Measurements from ENCODE around the gene CASZ1.

The CASZ1 gene

DNA sequence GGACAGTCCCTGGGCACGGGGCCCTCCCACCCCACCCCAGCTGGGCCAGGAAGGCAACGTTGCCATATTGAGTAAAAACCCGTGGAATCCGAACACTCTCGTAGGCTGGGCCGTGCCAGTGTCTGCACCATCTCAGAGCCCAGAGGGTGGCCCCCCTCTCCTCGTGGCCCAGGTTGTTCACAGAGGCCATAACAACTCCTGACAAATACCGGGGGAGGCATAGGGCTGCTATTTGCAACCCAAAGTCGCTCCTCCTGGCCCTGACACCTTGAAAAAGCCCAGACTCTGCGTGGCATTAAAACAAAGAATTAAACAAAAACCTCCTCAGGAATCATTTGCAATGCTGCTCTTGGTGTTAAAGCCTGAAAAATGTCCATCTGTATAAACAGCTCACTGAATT is 141.4 kb downstream of the CASZ1 start:
- no peak for DNase-seq (ENCODE audit: low spot score)

DNA sequence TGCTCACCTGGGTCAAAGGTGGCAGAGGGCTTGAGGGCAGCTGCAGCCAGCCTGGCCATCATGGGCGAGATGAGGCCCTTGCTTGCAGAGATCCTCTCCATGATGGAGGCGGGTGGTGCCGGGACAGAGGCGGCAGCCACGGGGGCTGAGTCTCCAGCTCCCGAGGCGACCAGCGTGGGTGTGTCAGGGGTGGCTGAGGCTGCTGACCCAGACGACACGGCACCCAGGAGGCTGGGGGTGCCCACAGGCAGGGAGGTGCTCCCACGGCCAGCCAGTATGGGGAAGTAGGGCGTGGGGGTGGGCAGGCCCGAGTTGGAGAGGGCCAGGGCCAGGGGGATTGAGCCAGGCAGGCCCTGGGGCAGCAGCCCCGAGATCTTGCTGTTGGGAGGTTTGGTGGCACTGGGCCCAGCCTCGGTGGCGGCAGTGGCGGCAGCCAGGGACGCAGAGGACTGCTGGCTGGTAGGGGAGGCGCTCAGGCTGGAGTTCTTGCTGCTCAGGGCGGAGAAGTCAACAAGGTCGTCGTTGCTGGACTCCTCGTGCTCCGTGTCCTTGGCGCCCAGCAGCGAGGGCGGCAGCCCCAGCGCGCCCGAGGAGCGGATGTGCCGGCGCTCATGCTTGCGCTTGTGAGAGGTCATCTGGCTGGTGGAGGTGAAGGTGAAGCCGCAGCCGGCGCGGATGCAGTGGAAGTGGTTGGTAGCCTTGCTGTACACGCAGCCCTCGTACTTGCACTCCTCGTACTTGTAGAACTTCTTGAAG is 142.9 kb downstream of the CASZ1 start:
- no peak for DNase-seq (ENCODE audit: low spot score)

DNA sequence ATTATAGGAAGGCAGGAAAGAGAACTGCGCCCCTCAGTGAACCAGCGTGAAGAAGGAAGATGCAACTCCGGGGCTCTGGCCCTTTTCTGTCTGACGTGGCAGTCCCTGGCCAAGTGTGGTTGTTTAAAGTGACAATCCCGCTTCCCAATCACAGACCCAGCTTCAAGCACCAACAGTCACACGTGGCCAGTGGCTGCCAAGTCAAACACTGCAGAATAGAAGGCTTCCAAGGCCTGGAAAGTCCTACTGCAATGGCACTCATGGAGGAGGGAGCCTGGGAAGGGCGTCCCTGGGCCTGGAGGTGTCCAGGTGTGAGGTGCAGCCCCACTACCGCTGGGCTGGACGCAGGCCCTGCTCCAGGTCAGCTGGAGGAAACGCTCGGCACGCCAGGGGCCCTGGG is 143.8 kb downstream of the CASZ1 start:
- DNase-seq (ENCODE audit: low spot score) = no peak

DNA sequence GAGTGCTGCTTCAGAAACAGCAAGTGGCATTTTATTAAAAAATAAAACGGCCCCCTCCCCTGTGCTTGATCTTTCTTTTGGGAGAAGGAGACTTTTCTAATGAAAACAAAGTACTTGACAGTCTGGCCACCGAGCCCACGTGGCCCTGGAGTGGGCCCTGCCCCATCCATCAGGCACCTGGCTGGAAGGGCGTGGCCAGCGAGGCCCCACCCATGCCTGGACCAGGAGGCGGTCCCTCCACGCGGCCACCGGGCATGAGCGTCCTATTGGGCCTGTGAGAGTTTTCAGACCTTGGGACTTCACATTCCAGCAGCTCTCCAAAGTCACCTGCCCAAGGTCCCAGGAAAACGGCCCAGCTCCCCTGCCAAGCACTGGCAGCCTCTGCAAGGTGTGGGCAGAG is 144.7 kb downstream of the CASZ1 start:
- no peak for DNase-seq (ENCODE audit: low spot score)

DNA sequence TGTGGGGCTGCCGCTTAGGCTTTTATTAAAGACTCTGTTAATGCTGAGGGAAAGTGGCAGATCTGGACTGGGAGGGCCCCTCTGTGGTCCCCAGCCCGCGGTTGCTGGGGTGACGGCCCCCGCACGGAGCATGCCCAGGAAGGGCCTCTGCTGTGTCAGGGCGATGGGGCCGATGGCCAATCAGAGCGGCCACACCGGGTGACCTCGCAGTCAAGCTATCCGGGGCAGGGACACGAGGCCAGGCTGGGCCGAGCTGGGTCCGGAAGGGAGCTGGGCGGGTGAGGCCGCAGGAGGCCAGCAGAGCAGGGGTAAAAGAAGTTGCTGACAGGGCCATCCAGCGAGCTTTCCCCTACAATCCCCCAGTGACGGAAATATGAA is 145.1 kb downstream of the CASZ1 start:
- DNase-seq (ENCODE audit: low spot score) = no peak

DNA sequence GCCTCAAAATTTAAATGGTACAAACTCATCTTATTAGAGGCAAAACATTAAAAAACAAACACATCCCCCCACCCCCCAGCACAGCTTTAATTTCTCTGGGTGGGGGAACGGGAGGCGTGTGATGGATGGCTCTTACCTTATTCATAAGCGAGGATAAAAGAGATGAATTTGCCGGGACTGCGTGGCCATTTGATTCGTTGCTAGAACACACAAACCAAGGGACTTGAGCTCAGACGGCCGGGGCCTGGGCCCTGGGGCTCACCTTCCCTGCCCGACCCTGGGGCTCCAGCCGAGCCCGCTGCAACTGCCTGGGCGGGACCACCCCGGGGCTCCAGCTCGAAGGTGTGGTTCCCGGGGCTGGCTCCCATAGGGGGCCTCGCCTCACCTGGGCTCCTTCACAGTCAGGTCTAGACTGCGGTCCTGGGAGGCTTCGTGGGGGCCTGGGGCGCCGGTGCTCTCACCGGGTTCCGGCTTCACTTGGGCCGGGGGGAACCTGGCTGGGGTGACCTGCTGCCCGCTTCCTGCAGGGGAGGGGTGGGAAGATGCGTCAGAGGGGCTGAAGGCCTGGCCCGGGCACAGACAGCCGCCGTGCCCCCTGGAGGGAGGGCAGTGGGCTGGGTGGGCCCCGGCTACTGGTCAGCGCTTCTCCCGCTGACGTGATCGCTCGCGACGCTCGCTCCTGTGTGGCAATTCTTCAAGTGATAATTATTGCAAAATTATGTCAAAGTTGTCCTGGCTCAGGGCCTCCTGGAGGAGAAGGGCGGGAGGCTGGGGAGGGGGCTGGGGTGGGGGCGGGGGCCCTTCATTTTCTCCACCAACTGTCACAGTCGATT is 145.7 kb downstream of the CASZ1 start:
- DNase-seq (ENCODE audit: low spot score) = no peak

DNA sequence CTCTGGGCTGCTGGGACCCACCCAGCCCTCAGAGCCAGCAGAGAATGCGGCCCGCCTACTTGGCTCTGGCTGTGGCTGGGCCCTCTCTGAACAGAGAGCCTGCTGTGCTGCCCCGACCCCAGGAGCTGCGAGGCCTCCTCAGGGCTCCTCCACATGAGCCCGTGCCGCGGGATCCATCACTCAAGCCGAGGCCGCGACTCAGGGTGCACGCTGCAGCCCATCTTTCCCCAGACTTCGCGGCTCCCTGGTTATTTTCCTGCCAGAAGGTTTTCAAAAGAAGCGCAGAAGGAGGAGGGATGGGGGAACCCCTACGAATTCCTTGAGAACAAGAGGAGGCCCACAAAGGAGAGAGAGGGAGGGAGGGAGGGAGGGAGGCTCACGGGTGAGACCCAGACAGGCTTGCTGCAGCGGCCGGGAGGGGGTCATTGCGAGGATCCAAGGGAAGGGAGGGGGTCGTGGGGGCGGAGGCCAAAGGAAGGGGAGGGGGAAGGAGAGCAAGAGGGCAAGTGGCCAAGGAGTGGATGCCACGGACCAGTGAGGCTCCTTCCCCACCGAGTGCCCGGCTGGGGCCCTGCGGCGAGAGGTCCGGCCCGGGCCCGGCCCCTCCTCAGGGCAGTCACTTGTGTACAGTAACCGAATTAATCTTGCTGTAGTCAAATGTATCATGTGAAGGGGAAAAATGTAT is 146.8 kb downstream of the CASZ1 start:
- DNase-seq (ENCODE audit: low spot score) = no peak

DNA sequence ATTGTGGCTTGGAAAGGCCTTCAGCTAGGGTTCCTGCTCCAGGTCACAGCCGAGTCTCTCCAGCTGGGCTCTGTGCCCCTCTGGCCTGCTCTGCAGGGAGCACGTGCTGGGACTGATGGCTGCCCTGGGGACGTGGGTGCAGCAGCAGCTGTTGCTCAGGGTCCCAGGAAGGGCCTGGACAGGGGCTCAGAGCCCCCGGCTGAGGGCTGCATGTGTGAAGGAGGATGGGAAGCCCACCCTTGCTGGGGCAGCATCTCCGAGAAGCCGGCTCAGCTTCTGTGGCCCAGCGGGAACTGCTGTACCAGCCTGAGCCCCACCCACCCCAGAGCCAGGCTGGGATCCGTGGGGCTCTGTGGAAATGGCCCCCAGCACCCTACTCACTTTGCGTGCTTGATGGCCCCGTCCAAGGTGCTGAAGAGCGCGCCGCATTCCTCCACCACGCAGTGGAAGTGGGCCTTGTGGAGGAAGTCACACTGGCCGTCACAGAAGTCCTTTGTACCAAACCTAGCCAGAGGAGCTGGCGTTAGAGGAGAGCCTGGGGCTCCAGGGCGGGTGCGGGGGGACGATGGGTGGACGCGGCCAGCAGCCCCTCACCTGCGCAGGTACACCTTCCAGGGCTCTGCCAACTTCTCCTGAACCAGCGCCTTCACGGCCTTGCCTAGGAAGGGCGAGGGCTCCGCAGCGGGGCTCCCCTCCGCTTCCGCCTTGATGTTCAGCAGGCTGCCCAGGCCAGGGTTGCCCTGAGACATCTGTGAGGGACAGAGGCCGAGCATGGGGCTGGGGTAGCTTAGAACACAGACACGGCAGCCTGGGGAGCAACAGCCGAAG is 147.5 kb downstream of the CASZ1 start:
- no peak for DNase-seq (ENCODE audit: low spot score)

DNA sequence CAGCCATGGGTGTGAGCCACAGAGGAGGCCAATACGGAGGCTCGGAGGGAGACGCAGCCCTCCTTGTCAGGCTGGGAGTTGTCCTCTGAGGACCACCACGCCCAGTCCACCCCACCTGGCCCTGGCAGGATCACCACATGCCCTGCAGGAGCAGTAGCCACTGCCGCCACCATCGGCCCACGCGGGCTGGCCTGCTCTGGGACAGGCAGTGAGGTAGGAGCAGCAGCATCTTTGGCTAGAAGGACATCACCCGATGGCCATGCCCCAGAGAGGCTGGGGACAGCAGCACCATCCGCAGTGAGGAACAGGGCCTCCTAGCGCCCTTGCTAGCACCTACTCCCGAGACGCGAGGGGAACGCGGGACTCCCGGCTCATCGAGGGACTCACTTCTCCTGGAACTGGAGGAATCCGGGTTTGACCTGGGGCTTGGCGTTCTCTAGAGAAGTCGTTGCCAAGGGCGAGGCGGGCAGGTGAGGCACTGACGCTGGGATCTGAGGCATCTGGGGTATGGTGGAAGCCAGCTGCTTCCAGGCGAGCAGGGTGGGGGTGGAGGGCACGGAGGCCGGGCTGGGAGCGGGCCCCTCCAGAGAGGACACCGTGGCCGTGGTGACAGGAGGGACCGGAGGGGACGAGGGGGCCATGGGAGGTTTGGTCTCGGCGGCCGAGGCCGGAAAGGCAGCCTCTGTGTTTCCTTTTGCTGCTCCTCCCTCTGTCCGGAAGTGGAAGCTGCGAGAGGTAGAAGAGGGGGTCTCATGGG is 148.9 kb downstream of the CASZ1 start:
- no peak for DNase-seq (ENCODE audit: low spot score)

DNA sequence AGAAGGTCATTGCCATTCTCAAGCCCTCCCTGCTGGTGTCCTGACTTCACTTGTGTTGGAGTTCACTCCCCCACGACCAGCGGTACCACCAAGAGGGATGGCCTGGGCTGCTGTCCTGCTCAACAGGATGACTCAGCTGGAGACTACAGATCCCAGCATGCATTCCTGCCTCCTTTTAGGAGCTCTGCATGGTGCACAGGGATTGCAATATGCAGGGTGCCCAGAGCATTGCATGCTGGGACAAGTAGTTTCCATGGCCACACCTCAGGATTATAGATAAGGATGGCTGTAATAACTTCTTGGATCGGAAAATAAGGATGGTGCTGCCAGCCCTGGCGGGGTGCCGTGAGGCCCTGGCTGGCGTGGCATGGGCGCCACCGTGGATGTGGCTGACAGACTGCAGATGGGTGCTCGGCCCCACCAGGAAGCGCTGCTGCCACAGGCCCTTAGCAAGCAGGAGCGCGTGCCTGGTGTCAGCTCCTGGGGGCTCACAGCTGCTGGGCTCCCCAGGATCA is 150.0 kb downstream of the CASZ1 start:
- no peak for DNase-seq (ENCODE audit: low spot score)

DNA sequence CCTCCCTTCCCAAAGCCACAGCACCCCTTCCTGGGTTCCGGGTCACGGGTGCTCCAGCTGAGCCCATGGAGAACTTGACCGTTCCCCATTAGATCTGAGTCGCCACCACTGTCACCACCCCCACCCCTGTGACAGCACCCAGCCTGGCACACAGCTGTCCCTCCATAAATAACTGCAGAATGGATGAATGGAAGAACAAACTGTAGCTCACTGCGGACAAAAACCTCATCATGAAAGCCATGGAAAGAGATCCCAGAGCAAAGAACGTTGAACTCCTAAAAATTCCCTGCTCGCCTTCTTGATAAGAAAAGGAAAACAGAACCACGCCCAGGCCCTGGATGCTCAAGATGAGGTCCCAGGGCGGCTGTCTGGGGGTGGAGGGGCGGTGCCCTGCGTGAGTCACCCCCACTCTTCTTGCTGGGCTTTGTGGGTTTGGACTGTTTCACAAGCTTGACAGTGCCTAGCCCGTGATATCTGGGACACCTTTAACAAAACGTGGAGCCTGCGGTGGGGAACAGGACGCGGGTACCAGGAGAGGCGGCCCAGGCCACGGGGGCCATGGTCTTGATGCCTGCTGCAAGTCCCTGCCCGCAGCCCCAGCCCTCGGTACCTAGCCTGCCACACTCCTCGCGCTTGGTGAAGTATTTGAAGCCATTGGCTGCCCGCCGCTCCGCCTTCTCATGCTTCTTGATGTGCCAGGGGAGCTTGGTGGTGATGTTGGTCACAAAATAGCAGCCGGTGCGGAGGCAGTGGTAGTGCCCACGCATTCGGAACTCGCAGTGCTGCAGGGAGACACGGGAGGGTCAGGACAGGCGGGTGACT is 151.9 kb downstream of the CASZ1 start:
- no peak for DNase-seq (ENCODE audit: low spot score)

DNA sequence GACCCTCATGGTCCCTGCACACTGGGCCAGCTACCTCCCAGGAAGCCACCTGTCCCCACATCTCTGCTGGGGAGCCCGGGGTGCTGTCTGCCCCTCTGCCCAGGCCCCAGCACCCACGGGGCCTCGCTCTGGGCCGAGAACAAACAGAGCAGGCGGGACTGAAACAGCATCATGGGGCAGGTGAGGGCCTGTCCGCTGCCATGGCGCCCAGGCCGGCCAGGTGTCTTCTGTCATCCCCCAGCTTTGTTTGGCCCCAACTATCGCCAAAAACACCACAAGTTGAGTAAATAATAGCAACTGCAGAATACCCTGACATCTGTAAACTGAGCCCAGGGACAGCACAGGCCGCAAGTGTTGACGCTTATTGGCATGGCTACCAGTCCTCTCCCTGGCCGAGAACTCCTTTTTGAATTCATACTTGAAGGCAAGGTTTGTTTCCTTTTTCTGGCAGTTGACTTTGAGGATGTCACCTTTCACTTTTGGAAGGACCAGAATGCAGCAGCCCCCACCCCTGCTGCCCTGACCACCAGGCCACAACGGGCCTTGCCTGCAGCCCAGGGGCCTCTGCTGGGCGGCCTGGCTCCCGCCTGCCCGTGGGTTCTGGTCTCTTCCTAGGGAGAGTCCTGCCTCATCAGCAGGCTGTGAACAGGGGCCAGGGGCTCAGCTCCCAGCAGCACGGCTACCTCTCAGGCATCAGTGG is 152.7 kb downstream of the CASZ1 start:
- DNase-seq (ENCODE audit: low spot score) = no peak

DNA sequence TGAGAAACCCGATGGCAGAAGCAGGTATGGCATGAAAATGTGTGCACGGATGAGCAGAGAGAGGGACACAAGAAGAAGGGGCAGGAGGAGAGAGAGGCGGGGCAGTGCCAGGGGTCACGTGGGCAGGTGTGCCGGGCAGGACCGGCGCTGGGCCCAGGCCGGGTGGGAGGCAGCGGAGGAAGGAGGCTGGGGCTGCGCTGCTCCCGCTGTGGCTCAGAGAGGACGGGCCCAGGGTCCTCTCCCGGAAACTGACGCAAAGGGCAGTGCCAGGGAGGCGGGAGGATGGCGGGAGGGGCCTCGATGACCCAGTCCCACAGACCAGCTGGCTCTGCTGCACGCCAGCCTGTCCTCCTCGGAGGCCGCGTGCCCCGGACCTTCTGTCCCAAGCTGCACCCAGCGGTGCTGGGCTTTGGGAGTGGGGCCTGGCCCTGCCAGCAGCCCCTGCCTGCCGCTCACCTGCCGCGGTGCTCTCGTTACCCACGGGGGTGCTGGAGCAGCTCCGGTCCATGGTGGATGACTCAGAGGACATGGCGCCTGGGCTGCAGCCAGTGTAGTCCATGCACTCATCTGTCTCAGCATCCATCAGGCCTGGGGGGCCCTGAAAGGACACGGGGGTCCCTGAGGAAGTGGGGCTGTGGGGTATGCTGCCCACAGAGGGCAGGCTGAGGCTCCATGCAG is 153.9 kb downstream of the CASZ1 start:
- no peak for DNase-seq (ENCODE audit: low spot score)

DNA sequence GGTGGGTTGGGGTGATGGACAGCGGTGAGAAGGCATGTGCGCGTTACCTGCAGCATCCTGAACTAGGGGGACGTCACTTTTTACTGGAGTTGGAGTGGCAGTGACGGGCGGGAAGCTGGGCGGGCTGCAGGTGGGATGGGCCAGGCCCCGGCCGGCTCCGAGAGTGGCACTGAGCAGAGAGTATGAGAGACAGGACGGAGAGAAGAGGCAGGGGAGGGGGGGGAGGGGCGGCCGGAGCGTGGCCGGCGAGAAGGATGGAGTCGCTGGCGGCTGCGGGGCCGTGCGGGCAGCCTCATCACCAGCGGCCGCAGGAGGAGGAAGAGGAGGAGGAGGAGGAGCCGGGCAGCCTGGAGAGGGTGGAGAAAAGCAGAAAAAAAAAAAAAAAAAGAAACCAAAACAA is 154.5 kb downstream of the CASZ1 start:
- DNase-seq (ENCODE audit: low spot score) = no peak

DNA sequence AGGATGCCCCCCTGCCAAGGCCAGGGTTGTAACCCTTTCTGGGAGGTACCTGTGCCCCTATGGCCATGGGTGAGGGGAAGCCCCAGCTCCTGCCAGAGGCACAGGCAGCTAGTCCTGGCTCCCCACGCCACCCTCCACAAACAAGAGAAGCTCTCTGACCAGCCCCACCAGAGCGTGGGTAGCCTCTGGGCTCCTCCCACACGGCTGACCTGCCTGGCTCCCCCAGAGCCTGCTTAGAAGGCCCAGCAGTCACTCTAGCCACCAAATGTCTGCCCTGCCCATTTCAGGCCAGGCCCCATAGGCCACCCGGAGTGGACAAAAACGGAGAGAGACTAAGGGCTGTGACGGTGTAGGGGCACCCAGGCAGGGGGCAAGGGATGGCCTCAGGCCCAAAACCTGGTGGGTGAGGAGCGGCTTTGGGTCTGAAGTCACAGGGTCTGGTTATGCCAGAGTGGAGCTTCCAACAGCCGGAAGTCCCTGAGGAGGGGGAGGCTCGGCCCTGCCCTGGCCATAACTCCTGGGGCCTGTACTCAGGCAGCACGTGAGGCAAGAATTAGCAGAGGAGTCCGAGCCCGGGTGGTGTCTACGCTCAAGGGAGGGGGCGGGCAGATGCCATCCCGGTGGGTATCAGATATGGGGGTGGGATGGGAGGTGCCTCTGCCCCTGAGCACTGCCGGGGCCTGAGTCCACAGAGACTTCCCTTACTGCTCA is 155.4 kb downstream of the CASZ1 start:
- DNase-seq (ENCODE audit: low spot score) = no peak

DNA sequence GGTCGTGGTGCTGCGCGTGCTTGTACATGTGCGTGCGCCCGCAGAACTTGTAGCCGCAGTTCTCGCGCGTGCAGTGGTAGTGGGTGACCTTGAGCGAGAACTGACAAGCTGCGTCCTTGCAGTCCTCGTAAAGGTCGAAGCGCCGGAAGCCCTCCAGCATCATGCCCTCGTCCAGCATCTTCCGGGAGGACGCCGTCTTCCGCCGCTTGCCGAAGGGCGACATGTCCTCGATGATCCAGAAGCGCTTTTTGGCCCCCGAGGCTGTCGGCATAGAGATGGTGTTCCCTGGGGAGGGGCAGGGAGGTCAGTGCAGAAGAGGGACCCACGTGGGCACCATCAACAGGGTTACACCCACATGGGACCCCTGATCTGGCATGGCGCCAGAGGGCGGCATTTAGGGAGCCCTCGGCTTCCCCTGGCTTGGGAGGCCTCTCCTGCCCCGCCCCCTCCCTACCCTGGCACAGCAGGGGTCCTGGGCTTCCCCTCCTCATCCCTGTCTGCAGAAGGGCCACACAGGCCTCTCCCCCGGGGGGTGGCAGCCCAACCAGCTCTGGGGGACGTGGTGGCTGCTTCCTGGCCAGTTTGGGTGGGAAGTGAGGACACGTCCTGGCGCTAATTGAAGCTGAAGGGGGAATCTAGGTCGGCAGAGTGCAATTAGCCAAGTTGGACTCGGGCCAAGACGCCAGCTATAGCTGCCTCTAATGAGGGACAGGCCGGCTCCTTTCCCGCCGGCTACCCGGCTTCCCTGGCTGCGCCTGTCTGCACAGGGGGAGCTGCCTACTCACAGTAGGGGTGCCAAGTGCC is 156.5 kb downstream of the CASZ1 start:
- no peak for DNase-seq (ENCODE audit: low spot score)

DNA sequence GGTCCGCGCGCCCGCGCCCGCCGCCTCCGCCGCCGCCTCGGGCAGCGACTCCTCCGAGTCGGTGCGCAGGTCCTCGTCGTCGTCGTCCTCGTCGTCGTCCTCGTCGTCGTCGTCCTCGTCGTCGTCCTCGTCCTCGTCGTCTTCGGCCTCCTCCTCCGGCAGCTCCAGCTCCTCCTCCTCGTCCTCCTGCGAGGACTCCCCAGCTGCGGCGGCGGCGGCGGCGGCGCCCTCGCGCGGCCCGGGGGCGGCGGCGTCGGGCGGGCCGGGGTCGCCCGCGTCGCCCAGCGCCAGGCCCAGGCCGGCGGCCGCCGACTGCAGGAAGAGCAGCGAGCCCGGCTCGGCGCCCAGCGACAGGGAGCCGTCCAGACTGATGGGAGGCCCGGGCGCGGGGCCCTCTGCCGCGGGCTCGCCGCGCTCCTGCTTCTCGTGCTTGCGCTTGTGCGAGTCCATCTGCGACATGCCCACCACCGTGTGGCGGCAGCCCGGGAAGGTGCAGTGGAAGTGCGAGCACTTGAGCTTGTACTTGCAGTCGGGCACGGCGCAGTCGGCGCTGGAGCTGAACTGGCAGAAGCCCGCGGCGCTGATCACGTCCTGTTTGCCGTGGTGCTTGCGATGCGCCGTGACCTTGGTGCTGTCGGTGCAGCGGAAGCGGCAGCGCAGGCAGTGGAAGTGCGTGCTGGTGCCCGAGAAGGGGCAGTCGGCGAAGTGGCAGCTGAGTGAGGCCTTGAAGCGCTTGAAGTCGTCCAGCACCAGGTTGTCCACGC is 157.3 kb downstream of the CASZ1 start:
- DNase-seq (ENCODE audit: low spot score) = no peak

Data from LoVo (cell line).